HG03354 (cell line): ENCODE results near the gene OR12D2.
"Not testable (repeated sequence)": the region's sequence is repeated elsewhere in the genome, so short reads cannot be mapped to it uniquely, and the experiment has no call there.

Experiments
- ATAC-seq: cut with Tn5 transposase; IDR thresholded peaks from one replicate; pipeline ENCODE4 v1.9.1; 2021; ENCODE audit warnings: mild to moderate bottlenecking; ENCODE audit not compliant: unreplicated experiment, poor library complexity, severe bottlenecking

Gene OR12D2

GRCh38 chr6:29395331-29395730 lies at the start of gene OR12D2:
Gene OR12D2 (plus strand): TSS chr6:29395631. CDS start chr6:29396700, 1,069 bp downstream.
- ATAC-seq = no peak

- not testable (repeated sequence) for ATAC-seq
Measured at GRCh38 chr6:29349348-29349747, 46.1 kb upstream of the OR12D2 start.

GRCh38 chr6:29354980-29355379 lies 40.5 kb upstream of the OR12D2 start:
- ATAC-seq = no peak

GRCh38 chr6:29355603-29356002 lies 39.8 kb upstream of the OR12D2 start:
- ATAC-seq = no peak

GRCh38 chr6:29368765-29369164 lies 26.7 kb upstream of the OR12D2 start, which contains the start of gene OR5V1:
Gene OR5V1 (minus strand): TSS chr6:29368865. CDS start chr6:29356195, 12,670 bp downstream.
- no peak for ATAC-seq

GRCh38 chr6:29375191-29375590 lies 20.2 kb upstream of the OR12D2 start, which contains the start of gene OR12D3:
Gene OR12D3 (minus strand): TSS chr6:29375291. CDS start chr6:29375287, 4 bp downstream.
- ATAC-seq = no peak

GRCh38 chr6:29376003-29376402 lies 19.4 kb upstream of the OR12D2 start:
- ATAC-seq = no peak

GRCh38 chr6:29388533-29388932 lies 6.9 kb upstream of the OR12D2 start:
- no peak for ATAC-seq

- no peak for ATAC-seq
Measured at GRCh38 chr6:29399525-29399924, 4.1 kb downstream of the OR12D2 start.

GRCh38 chr6:29403801-29404200 lies 8.4 kb downstream of the OR12D2 start:
- ATAC-seq = no peak

- ATAC-seq = no peak
Measured at GRCh38 chr6:29414588-29414987, 19.2 kb downstream of the OR12D2 start, which contains the start of gene OR12D1. Gene OR12D1 (plus strand): TSS chr6:29414928.

- ATAC-seq = no peak
Measured at GRCh38 chr6:29419516-29419915, 24.1 kb downstream of the OR12D2 start.

- ATAC-seq = no peak
Measured at GRCh38 chr6:29424168-29424567, 28.7 kb downstream of the OR12D2 start.

- no peak for ATAC-seq
Measured at GRCh38 chr6:29424575-29424974, 29.1 kb downstream of the OR12D2 start.

GRCh38 chr6:29425075-29425474 lies 29.6 kb downstream of the OR12D2 start:
- ATAC-seq = no peak

GRCh38 chr6:29426654-29427053 lies 31.2 kb downstream of the OR12D2 start:
- ATAC-seq = no peak

GRCh38 chr6:29436730-29437129 lies 41.3 kb downstream of the OR12D2 start:
- ATAC-seq = not testable (repeated sequence)

GRCh38 chr6:29439006-29439405 lies 43.6 kb downstream of the OR12D2 start, which contains the start of gene OR10C1:
Gene OR10C1 (plus strand): TSS chr6:29439306. CDS start chr6:29440016, 710 bp downstream.
- ATAC-seq = no peak

GRCh38 chr6:29442719-29443118 lies 47.3 kb downstream of the OR12D2 start:
- no peak for ATAC-seq

GRCh38 chr6:29444031-29444430 lies 48.6 kb downstream of the OR12D2 start:
- not testable (repeated sequence) for ATAC-seq
